GM12872 (cell line): ENCODE data around the gene BMERB1.

ENCODE experiments used
- TF ChIP-seq, protein P1 (sequence below): IDR thresholded peaks from 3 replicates; pipeline ENCODE4 v1.5.1; 2011; ENCODE audit warnings: low read depth, mild to moderate bottlenecking, low read length, moderate library complexity; ENCODE audit not compliant: insufficient read depth

The BMERB1 gene

DNA sequence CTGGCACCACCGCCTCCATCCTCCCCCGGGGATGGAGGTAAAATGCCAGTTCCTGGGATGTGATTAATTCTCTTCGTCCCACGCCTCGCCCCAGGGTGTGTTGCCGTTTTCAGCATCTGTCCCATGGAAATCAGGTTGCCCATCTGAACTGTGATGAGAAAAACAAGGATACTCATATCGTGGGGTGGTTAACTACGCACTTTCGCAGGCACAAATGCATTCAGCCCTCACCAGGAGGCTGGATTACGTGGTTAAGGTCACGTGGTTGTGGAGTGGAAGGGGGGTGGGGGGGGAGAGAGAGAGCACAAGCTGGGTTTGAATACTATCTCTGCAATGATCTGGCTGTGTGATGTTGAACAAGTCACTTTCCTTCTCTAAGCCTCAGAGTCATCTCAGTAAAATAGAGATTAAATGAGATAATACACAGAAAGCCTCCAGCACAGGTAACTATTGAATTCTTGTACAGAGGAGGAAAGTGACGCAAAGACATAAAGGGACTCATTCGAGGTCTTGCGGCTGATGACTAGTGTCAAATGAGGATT, 74.7 kb downstream of the BMERB1 start:
- TF ChIP-seq, protein P1, sequence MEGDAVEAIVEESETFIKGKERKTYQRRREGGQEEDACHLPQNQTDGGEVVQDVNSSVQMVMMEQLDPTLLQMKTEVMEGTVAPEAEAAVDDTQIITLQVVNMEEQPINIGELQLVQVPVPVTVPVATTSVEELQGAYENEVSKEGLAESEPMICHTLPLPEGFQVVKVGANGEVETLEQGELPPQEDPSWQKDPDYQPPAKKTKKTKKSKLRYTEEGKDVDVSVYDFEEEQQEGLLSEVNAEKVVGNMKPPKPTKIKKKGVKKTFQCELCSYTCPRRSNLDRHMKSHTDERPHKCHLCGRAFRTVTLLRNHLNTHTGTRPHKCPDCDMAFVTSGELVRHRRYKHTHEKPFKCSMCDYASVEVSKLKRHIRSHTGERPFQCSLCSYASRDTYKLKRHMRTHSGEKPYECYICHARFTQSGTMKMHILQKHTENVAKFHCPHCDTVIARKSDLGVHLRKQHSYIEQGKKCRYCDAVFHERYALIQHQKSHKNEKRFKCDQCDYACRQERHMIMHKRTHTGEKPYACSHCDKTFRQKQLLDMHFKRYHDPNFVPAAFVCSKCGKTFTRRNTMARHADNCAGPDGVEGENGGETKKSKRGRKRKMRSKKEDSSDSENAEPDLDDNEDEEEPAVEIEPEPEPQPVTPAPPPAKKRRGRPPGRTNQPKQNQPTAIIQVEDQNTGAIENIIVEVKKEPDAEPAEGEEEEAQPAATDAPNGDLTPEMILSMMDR = no peak

DNA sequence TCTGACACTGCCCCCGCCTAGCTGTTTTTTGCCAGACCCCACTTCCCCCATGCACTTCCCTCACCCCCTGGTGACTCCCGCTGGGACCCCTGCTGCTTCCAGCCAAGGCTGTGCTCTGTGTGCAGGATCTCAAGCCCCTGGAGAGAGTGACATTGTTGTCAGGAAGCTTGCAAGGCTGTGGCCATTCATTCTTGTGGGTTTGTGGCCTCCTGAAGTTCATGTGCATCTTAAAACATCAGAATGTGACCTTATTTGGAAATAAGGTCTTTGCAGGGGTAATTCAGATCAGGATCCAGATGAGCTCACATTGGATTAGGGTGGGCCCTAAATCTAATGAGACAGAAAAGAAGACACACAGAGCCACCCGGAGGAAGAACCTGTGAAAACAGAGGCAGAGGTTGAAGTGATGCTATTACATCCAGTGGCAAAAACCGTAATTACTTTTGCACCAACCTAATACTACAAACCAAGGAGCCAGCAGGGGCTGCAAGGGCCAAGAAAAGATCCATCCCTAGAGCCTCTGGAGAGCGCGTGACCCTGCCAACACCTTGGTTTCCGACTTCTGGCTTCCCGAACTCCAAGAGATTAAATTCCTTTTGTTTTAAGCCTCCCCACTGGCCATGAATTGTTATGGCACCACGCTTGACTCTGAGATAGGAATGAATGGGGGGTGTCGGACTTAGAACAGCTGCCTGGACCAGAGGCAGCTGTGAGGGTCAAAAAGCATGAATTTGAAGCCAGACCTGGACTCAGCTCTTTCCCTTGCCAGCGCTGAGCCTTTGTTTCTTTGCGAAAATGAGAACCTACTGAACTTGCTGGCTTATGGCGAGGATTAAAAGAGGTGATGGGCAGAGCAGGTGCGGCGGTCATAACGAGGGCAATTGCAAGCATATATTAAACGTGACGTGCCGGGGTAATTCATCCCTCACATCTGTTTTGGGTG, 75.5 kb downstream of the BMERB1 start:
- TF ChIP-seq, protein P1 = no peak

DNA sequence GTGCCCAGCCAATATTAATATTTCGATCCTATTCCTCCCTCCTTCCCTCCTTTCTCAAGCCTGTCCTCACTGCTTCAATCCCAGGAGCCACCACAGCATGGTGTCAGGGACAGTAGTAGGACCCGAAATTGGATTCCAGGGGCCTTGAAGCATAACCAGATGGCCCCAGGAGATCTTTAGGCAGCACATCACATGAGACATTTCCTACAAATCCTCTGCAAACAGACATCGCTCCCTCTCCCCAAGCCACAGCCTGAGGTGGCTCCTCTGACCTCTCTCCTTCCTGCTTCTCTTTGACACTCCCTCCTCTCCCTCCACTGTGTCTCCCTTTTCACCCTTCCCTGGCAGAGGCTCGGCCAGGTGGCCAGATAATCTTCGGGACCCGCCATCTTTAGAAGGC, 76.6 kb downstream of the BMERB1 start:
- TF ChIP-seq, protein P1 = no peak

DNA sequence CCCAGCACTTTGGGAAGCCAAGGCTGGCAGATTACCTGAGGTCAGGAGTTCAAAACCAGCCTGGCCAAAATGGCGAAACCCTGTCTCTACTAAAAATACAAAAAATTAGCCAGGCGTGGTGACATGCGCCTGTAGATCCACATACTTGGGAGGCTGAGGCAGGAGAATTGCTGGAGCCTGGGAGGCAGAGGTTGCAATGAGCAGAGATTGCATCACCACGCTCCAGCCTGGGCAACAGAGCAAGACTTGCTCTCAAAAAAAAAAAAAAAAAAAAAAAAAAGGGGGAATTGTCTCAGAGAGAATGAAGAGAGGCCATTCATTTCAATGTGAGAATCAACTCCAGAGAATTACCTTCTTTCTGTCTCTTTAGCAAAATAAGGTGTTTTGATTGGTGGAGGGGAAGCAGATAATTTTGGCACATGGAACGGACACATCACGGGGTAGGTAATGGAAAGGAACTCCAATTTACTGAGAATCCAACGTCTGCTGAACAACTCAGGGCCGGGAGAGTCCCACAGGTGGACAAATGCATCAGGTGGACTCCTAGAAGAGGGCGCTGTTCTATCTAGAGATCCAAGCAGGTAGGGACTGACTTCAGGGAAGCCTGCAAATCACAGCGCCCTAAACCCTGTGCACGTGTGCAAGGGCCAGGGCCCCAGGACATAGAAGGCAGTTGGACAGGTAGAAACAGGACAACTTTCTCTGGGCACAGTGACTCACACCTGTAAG, 77.5 kb downstream of the BMERB1 start:
- TF ChIP-seq, protein P1 = no peak

DNA sequence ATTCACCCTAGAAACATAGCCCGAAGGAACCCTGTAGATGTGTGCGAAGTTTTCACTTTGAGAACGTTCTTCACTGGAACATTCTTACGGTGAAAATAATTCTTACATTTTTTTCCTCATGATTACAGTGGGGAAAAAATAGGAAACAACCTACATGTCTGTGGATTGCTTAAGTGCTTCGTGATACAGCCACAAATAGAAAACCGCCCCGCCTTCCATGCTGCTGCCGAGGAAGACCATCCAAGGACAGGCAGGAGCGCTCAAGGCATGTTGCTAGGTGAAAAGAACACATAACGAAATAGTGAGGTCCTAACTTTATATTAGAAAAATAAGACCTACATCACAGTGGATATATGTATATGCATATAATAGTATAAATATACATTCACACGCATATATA, 78.8 kb downstream of the BMERB1 start:
- TF ChIP-seq, protein P1 = no peak

DNA sequence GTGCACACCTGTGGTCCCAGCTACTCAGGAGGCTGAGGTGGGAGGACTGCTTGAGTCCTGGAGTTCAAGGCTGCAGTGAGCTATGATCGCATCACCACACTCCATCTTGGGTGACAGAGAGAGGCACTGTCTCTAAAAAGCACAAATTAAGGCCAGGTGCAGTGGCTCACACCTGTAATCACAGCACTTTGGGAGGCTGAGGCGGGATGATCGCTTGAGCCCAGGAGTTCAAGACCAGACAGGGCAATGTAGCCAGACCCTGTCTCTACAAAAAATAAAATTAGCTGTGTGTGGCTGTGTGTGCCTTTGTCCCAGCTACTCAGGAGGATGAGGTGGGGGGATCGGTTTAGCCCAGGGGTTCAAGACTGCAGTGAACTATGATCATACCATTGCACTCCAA, 81.6 kb downstream of the BMERB1 start:
- TF ChIP-seq, protein P1 = no peak

DNA sequence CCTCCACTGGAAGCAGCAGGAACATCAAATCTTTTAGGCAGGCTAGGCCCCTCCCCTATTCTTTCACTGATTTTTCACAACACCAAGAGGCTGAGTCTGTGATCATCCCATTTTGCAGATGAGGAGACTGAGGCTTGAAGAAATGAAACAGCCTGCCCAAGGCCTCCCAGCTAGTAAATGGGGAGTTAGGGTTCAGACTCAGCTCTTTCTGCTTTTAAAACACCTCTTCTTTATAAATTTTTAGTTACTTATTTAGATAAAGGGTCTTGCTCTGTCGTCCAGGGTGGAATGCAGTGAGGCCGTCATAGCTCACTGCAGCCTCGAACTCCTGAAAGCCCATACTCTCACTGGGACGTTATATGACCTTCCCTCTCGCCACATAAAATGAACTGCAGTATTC, 82.2 kb downstream of the BMERB1 start:
- TF ChIP-seq, protein P1 = no peak
